CD4-positive, alpha-beta memory T cell (primary cell): Measurements from ENCODE around the gene SLC25A44. TPM values are rescaled to one million over a fixed set of nuclear protein-coding genes. Genes with fewer than 3 reads are reported as not detected.

Source experiments
- CTCF ChIA-PET: fragments of 350-600 bp; sonication (Branson Sonifier 250); formaldehyde crosslinking; loops from one replicate; lab custom pipeline; 2021; ENCODE audit warnings: inconsistent platforms; ENCODE audit not compliant: partially characterized antibody; lab: Charles Lee
- POLR2A ChIA-PET: fragments of 350-600 bp; sonication (Branson Sonifier 250); formaldehyde crosslinking; loops from one replicate; lab custom pipeline; 2021; ENCODE audit not compliant: partially characterized antibody; lab: Charles Lee
- DNase-seq, 5 donors: peaks; one replicate each; pipeline versions ENCODE4 v3.0.0 to v3.0.0-alpha.2; 2020 to 2022; ENCODE audit warnings: mixed read lengths in 1 of 5
- H3K27ac ChIP-seq: one replicate; pipeline ENCODE4 v1.7.0; 2013; ENCODE audit warnings: low read depth, low read length
- H3K27me3 ChIP-seq: 2 replicates; pipeline ENCODE4 v1.7.0; 2013; ENCODE audit warnings: mild to moderate bottlenecking, low read length, moderate library complexity; ENCODE audit not compliant: insufficient read depth
- H3K36me3 ChIP-seq: 2 replicates; pipeline ENCODE4 v1.7.0; 2013; ENCODE audit warnings: mild to moderate bottlenecking, low read length, moderate library complexity; ENCODE audit not compliant: insufficient read depth
- H3K4me1 ChIP-seq: 2 replicates; pipeline ENCODE4 v1.7.0; 2013; ENCODE audit warnings: mild to moderate bottlenecking, low read length, moderate library complexity; ENCODE audit not compliant: insufficient read depth
- H3K4me3 ChIP-seq, 2 donors: one replicate each; pipeline ENCODE4 v1.7.0; 2013; ENCODE audit warnings: low read length in 2 of 2, mild to moderate bottlenecking in 1 of 2
- H3K9me3 ChIP-seq, 2 donors: one replicate each; pipeline ENCODE4 v1.7.0; 2013; ENCODE audit warnings: low read length in 2 of 2, control low read depth in 1 of 2; ENCODE audit not compliant: control insufficient read depth in 1 of 2
- H3K27ac Mint-ChIP-seq, 7 donors: one replicate each; pipeline ENCODE4 v1.8.0; 2020 to 2021; ENCODE audit warnings: mixed read lengths in 7 of 7, mild to moderate bottlenecking in 6 of 7, inconsistent platforms in 3 of 7, moderate library complexity in 3 of 7
- H3K27me3 Mint-ChIP-seq, 2 donors: one replicate each; pipeline ENCODE4 v1.8.0; 2020 to 2021; ENCODE audit warnings: mixed read lengths in 2 of 2
- H3K36me3 Mint-ChIP-seq, 2 donors: one replicate each; pipeline ENCODE4 v1.8.0; 2020 to 2021; ENCODE audit warnings: mixed read lengths in 2 of 2, inconsistent platforms in 1 of 2, mild to moderate bottlenecking in 1 of 2
- H3K4me1 Mint-ChIP-seq, 4 donors: one replicate each; pipeline ENCODE4 v1.8.0; 2020 to 2021; ENCODE audit warnings: mixed read lengths in 4 of 4, mild to moderate bottlenecking in 1 of 4
- H3K4me3 Mint-ChIP-seq, 8 donors: one replicate each; pipeline ENCODE4 v1.8.0; 2020 to 2021; ENCODE audit warnings: mixed read lengths in 8 of 8, mild to moderate bottlenecking in 7 of 8, moderate library complexity in 6 of 8, inconsistent platforms in 3 of 8
- H3K9me3 Mint-ChIP-seq, 8 donors: one replicate each; pipeline ENCODE4 v1.8.0; 2020 to 2021; ENCODE audit warnings: mixed read lengths in 8 of 8, mild to moderate bottlenecking in 5 of 8, inconsistent platforms in 3 of 8, moderate library complexity in 1 of 8
- intact Hi-C: fragments of 100-400 bp; cut with micrococcal nuclease; formaldehyde crosslinking; loops from one replicate; pipeline ENCODE4 v1.15.1; 2023
- polyA plus RNA-seq, 2 donors: library from polyadenylated mRNA; unstranded; fragments of 300-500 nt; fragmentation: Illumina TruSeq; gene quantifications; one replicate each; pipeline ENCODE4 v1.2.3, GENCODE V29; 2021
- total RNA-seq, 2 experiments: library from RNA; stranded (reverse); gene quantifications; one replicate each; pipeline ENCODE4 v1.2.3, GENCODE V29; 2021

SLC25A44 gene
- total and polyA plus RNA-seq, 4 experiments from 2014 or later: 9.8 to 23.3 (median 18.3) TPM

- POLR2A ChIA-PET: no interaction called here
- H3K27ac ChIP-seq: no peak overlapping the region
- H3K36me3 ChIP-seq: no peaks in the 10 kb centered on the region
- Mint-ChIP-seq H3K36me3 (no peaks in the 10 kb centered on the region), H3K27ac (peak overlapping the region in 1 of 7 donors; percentile 52), H3K27me3 (no peaks in the 10 kb centered on the region), H3K9me3 (no peaks in the 10 kb centered on the region), H3K4me3 (peak overlapping the region in 4 of 8 donors; percentile 16 to 68 (median 40)), H3K4me1 (peaks cover 6 to 38% (median 15%) of the 10 kb centered on the region in 4 donors)
- H3K9me3 ChIP-seq: no peaks in the 10 kb centered on the region
- peaks cover 13% of the 10 kb centered on the region for H3K4me1 ChIP-seq
- H3K4me3 ChIP-seq: no peak overlapping the region
- intact Hi-C loops: no loop called here
- no peak for DNase-seq
- CTCF ChIA-PET: no interaction called here
- no peaks in the 10 kb centered on the region for H3K27me3 ChIP-seq
Measured at GRCh38 chr1:156162430-156163037, 31.4 kb upstream of the SLC25A44 start.

DNA sequence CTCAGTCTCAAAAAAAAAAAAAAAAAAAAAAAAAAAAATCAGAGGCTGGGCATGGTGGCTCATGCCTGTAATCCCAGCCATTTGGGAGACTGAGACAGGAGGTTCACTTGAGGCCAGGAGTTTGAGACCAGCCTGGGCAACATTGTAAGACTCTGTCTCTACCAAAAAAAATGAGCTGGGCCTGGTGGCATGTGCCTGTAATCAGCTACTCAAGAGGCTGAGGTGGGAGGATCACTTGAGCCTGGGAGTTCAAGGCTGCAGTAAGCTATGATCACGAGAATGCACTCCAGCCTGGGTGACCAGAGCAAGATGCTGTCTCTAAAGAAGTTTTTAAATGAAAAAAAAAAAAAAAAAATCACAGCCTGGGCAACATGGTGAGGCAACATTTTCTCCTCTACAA, 30.2 kb upstream of the SLC25A44 start:
- H3K4me1 Mint-ChIP-seq: peaks cover 6 to 30% (median 10%) of the 10 kb centered on the region in 4 donors
- intact Hi-C loops: no loop called here

GRCh38 chr1:156164125-156164831, 29.6 kb upstream of the SLC25A44 start:
- H3K27ac Mint-ChIP-seq: peak overlapping the region in 2 of 7 donors; percentile 3 to 10
- Histone ChIP-seq H3K9me3 (no peaks in the 10 kb centered on the region), H3K27me3 (no peaks in the 10 kb centered on the region), H3K4me1 (peaks cover 8% of the 10 kb centered on the region), H3K4me3 (no peak overlapping the region), H3K36me3 (no peaks in the 10 kb centered on the region), H3K27ac (no peak overlapping the region)
- no peaks in the 10 kb centered on the region for H3K9me3 Mint-ChIP-seq
- intact Hi-C loops: no loop called here
- H3K27me3 Mint-ChIP-seq: peaks cover 0 to 2% of the 10 kb centered on the region in 2 donors
- CTCF ChIA-PET: interaction anchor here (0.6 to 2.5 kb wide), 3 partner anchors 61 to 74 kb away, joined by 3 to 13 read pairs (median 3); no protein-coding TSS in a partner anchor
- DNase-seq: no peak
- peaks cover 6 to 26% (median 8%) of the 10 kb centered on the region in 4 donors for H3K4me1 Mint-ChIP-seq
- POLR2A ChIA-PET: interaction anchor here (0.7 kb wide), 1 partner anchor 48 kb away, joined by 3 read pairs; the partner anchor contains the start of gene PMF1
- H3K36me3 Mint-ChIP-seq: no peaks in the 10 kb centered on the region
- H3K4me3 Mint-ChIP-seq: no peak overlapping the region

More for the DNA sequence above, 30.2 kb upstream of the SLC25A44 start:
- H3K9me3 Mint-ChIP-seq: no peaks in the 10 kb centered on the region
- peaks cover 0 to 2% of the 10 kb centered on the region in 2 donors for H3K27me3 Mint-ChIP-seq
- peaks cover 8% of the 10 kb centered on the region for H3K4me1 ChIP-seq
- ChIA-PET POLR2A (interaction anchor here (0.7 kb wide), 1 partner anchor 49 kb away, joined by 3 read pairs; the partner anchor contains the start of gene PMF1), CTCF (interaction anchor here (0.6 to 2.5 kb wide), 3 partner anchors 61 to 73 kb away, joined by 3 to 13 read pairs (median 3); no protein-coding TSS in a partner anchor)
- DNase-seq: no peak
- no peaks in the 10 kb centered on the region for H3K27me3 ChIP-seq
- no peak overlapping the region for H3K4me3 ChIP-seq
- no peaks in the 10 kb centered on the region for H3K9me3 ChIP-seq
- no peaks in the 10 kb centered on the region for H3K36me3 ChIP-seq
- no peak overlapping the region for H3K4me3 Mint-ChIP-seq
- no peaks in the 10 kb centered on the region for H3K36me3 Mint-ChIP-seq
- no peak overlapping the region for H3K27ac Mint-ChIP-seq
- no peak overlapping the region for H3K27ac ChIP-seq

GRCh38 chr1:156165083-156165482, 28.8 kb upstream of the SLC25A44 start:
- Mint-ChIP-seq H3K4me3 (no peak overlapping the region), H3K27ac (peak overlapping the region in 2 of 7 donors; percentile 9 to 61), H3K36me3 (no peaks in the 10 kb centered on the region), H3K4me1 (peaks cover 4 to 18% (median 8%) of the 10 kb centered on the region in 4 donors), H3K9me3 (no peaks in the 10 kb centered on the region), H3K27me3 (peaks cover 0 to 2% of the 10 kb centered on the region in 2 donors)
- Histone ChIP-seq H3K27ac (no peak overlapping the region), H3K9me3 (no peaks in the 10 kb centered on the region), H3K27me3 (no peaks in the 10 kb centered on the region), H3K4me3 (no peak overlapping the region), H3K36me3 (no peaks in the 10 kb centered on the region), H3K4me1 (peaks cover 8% of the 10 kb centered on the region)
- CTCF ChIA-PET: interaction anchor here (2.5 kb wide), 1 partner anchor 60 kb away, joined by 13 read pairs; no protein-coding TSS in a partner anchor
- POLR2A ChIA-PET: no interaction called here
- no peak for DNase-seq
- intact Hi-C loops: no loop called here

GRCh38 chr1:156167536-156167935, 26.4 kb upstream of the SLC25A44 start:
- POLR2A ChIA-PET: no interaction called here
- CTCF ChIA-PET: interaction anchor here (0.9 kb wide), 1 partner anchor 57 kb away, joined by 4 read pairs; no protein-coding TSS in a partner anchor

GRCh38 chr1:156172696-156173470, 21.0 kb upstream of the SLC25A44 start:
- POLR2A ChIA-PET: no interaction called here

More at GRCh38 chr1:156167536-156167935, 26.4 kb upstream of the SLC25A44 start:
- Mint-ChIP-seq H3K4me1 (peaks cover 0 to 2% (median 0%) of the 10 kb centered on the region in 4 donors), H3K9me3 (no peaks in the 10 kb centered on the region), H3K27me3 (peaks cover 0 to 2% of the 10 kb centered on the region in 2 donors), H3K4me3 (no peak overlapping the region), H3K36me3 (no peaks in the 10 kb centered on the region), H3K27ac (peak overlapping the region in 1 of 7 donors; percentile 28)
- no peak overlapping the region for H3K27ac ChIP-seq
- DNase-seq: no peak
- H3K36me3 ChIP-seq: no peaks in the 10 kb centered on the region
- H3K9me3 ChIP-seq: no peaks in the 10 kb centered on the region
- intact Hi-C loops: no loop called here
- no peaks in the 10 kb centered on the region for H3K27me3 ChIP-seq
- no peaks in the 10 kb centered on the region for H3K4me1 ChIP-seq
- H3K4me3 ChIP-seq: no peak overlapping the region

More at GRCh38 chr1:156172696-156173470, 21.0 kb upstream of the SLC25A44 start:
- no peaks in the 10 kb centered on the region for H3K36me3 Mint-ChIP-seq
- no peaks in the 10 kb centered on the region for H3K9me3 Mint-ChIP-seq
- H3K27me3 ChIP-seq: no peaks in the 10 kb centered on the region
- peaks cover 3% of the 10 kb centered on the region for H3K4me1 ChIP-seq
- no peaks in the 10 kb centered on the region for H3K9me3 ChIP-seq
- CTCF ChIA-PET: interaction anchor here (0.9 to 1.6 kb wide), 3 partner anchors 26 to 52 kb away, joined by 3 to 6 read pairs (median 4); no protein-coding TSS in a partner anchor
- H3K4me3 ChIP-seq: no peak overlapping the region
- intact Hi-C loops: no loop called here
- DNase-seq: no peak
- peaks cover 0 to 2% of the 10 kb centered on the region in 2 donors for H3K27me3 Mint-ChIP-seq
- no peak overlapping the region for H3K27ac ChIP-seq
- no peak overlapping the region for H3K4me3 Mint-ChIP-seq
- no peaks in the 10 kb centered on the region for H3K36me3 ChIP-seq
- H3K4me1 Mint-ChIP-seq: peaks cover 0 to 5% (median under 1%) of the 10 kb centered on the region in 4 donors
- H3K27ac Mint-ChIP-seq: peak overlapping the region in 1 of 7 donors; percentile 69
